Fibroblast of lung (primary cell): ENCODE results near the gene SLC26A6. TPM values are rescaled to one million over a fixed set of nuclear protein-coding genes. Genes with fewer than 3 reads are reported as not detected.
A peak's percentile ranks its signal among the peaks of the same experiment; 100 is the strongest.

Experiments used
- DNase-seq, 2 donors: peaks; one replicate each; pipeline versions ENCODE4 v3.0.0 to v3.0.0-alpha.2; 2010; ENCODE audit warnings: low read depth in 2 of 2
- H2AFZ ChIP-seq: 2 replicates; pipeline ENCODE4 v1.5.1; 2012; ENCODE audit warnings: low read length, control low read depth, inconsistent platforms
- H3K27ac ChIP-seq: 2 replicates; pipeline ENCODE4 v1.5.1; 2011; ENCODE audit warnings: low read length, control low read depth; ENCODE audit not compliant: insufficient read depth
- H3K27me3 ChIP-seq: 2 replicates; pipeline ENCODE4 v1.5.1; 2011; ENCODE audit warnings: mild to moderate bottlenecking, low read length; ENCODE audit not compliant: control insufficient read depth, insufficient read depth
- H3K36me3 ChIP-seq: 2 replicates; pipeline ENCODE4 v1.5.1; 2011; ENCODE audit warnings: low read length; ENCODE audit not compliant: control insufficient read depth, insufficient read depth
- H3K4me1 ChIP-seq: 2 replicates; pipeline ENCODE4 v1.5.1; 2011; ENCODE audit warnings: low read length; ENCODE audit not compliant: control insufficient read depth, insufficient read depth; ENCODE audit errors: extremely low read depth
- H3K4me2 ChIP-seq: 2 replicates; pipeline ENCODE4 v1.5.1; 2011; ENCODE audit warnings: low read length, control low read depth; ENCODE audit not compliant: insufficient read depth; ENCODE audit errors: extremely low read depth
- H3K4me3 ChIP-seq, 4 experiments: fragments of 200-600 bp in 1 of 4; sonication (generic) in 1 of 4; replicated peaks in 1 of 4; 2 replicates each; pipeline ENCODE4 v1.5.1; 2011 to 2016; ENCODE audit warnings: low read length in 4 of 4, low read depth in 3 of 4, mild to moderate bottlenecking in 3 of 4, control low read depth in 2 of 4, inconsistent platforms in 1 of 4, mixed read lengths in 1 of 4; ENCODE audit not compliant: insufficient read depth in 1 of 4; ENCODE audit errors: control extremely low read depth in 1 of 4
- H3K79me2 ChIP-seq: 2 replicates; pipeline ENCODE4 v1.5.1; 2012; ENCODE audit warnings: mild to moderate bottlenecking, low read length, inconsistent platforms; ENCODE audit not compliant: control insufficient read depth, insufficient read depth
- H3K9ac ChIP-seq: 2 replicates; pipeline ENCODE4 v1.5.1; 2011; ENCODE audit warnings: mild to moderate bottlenecking, low read length, control low read depth; ENCODE audit not compliant: insufficient read depth
- H3K9me3 ChIP-seq: 2 replicates; pipeline ENCODE4 v1.5.1; 2012; ENCODE audit warnings: low read depth, low read length; ENCODE audit not compliant: control insufficient read depth, insufficient read depth
- H4K20me1 ChIP-seq: 2 replicates; pipeline ENCODE4 v1.5.1; 2011; ENCODE audit warnings: low read length; ENCODE audit not compliant: control insufficient read depth, insufficient read depth; ENCODE audit errors: extremely low read depth
- CTCF ChIP-seq, 2 donors: IDR thresholded peaks in 1 of 2; conservative IDR thresholded peaks in 1 of 2; 1 replicate in 1 of 2; 2 replicates in 1 of 2; pipeline ENCODE4 v1.5.1; 2011 to 2012; ENCODE audit warnings: low read length in 2 of 2, control low read depth in 1 of 2, inconsistent platforms in 1 of 2, low read depth in 1 of 2, mild to moderate bottlenecking in 1 of 2
- EZH2 ChIP-seq: IDR thresholded peaks from 2 replicates; pipeline ENCODE4 v1.5.1; 2012; ENCODE audit warnings: low read length, control low read depth, mild to moderate bottlenecking; ENCODE audit errors: missing control alignments
- polyA plus RNA-seq, 2 donors: library from polyadenylated mRNA; depleted of rRNA in 1 of 2; stranded (reverse) in 1 of 2; unstranded in 1 of 2; fragments of >200 nt; gene quantifications; 2 replicates each; pipeline ENCODE4 v1.2.1, GENCODE V29; 2011 to 2012; ENCODE audit warnings: missing spikeins in 1 of 2
- total RNA-seq: library from RNA; depleted of rRNA; stranded (reverse); fragments of >200 nt; gene quantifications from 2 replicates; pipeline ENCODE4 v1.2.1, GENCODE V29; 2014

The SLC26A6 gene
- total and polyA plus RNA-seq, 2 donors (not counting 1 experiment from before 2014, with no cell fraction given), result 20.9 to 36.3 TPM

- Histone ChIP-seq H3K4me2 (no peak overlapping the region), H2AFZ (no peak overlapping the region), H3K4me3 (no peak overlapping the region), H3K36me3 (peaks cover 9% of the 10 kb centered on the region), H3K27me3 (no peaks in the 10 kb centered on the region), H3K79me2 (peaks cover 6% of the 10 kb centered on the region), H3K27ac (no peak overlapping the region), H3K9ac (no peak overlapping the region), H3K4me1 (peaks cover 6% of the 10 kb centered on the region), H4K20me1 (no peaks in the 10 kb centered on the region), H3K9me3 (no peaks in the 10 kb centered on the region)
- TF ChIP-seq CTCF (conservative IDR thresholded peaks at IDR 0.05 in 1 of 2, IDR thresholded peaks at IDR 0.05 in 1 of 2; ENCODE audit: low read depth in 1 of 2, low read length in 2 of 2) (no peak), EZH2 (no peak)
- DNase-seq, result no peak
Measured at GRCh38 chr3:48637305-48637704, 2.0 kb upstream of the SLC26A6 start.

- Histone ChIP-seq H3K4me3 (peak overlapping the region; percentile 57 to 90 (median 83)), H3K27ac (peak overlapping the region; percentile 77), H3K4me2 (peak overlapping the region; percentile 83), H3K36me3 (peaks cover 17% of the 10 kb centered on the region), H3K79me2 (peaks cover 6% of the 10 kb centered on the region), H3K27me3 (no peaks in the 10 kb centered on the region), H3K9ac (peak overlapping the region; percentile 62), H3K9me3 (no peaks in the 10 kb centered on the region), H4K20me1 (no peaks in the 10 kb centered on the region), H3K4me1 (peaks cover 6% of the 10 kb centered on the region), H2AFZ (peak overlapping the region; percentile 77)
- DNase-seq, result no peak
- TF ChIP-seq EZH2 (no peak), CTCF (conservative IDR thresholded peaks at IDR 0.05 in 1 of 2, IDR thresholded peaks at IDR 0.05 in 1 of 2; ENCODE audit: low read depth in 1 of 2, low read length in 2 of 2) (no peak)
Measured at GRCh38 chr3:48636149-48636655, 941 bp upstream of the SLC26A6 start.

GRCh38 chr3:48634661-48635221 lies 520 bp downstream of the SLC26A6 start:
- peaks cover 6% of the 10 kb centered on the region for H3K79me2 ChIP-seq
- no peaks in the 10 kb centered on the region for H3K9me3 ChIP-seq
- peak; percentile 57 to 63 for DNase-seq
- TF ChIP-seq CTCF (conservative IDR thresholded peaks at IDR 0.05 in 1 of 2, IDR thresholded peaks at IDR 0.05 in 1 of 2; ENCODE audit: low read depth in 1 of 2, low read length in 2 of 2) (no peak), EZH2 (no peak)
- H3K27ac ChIP-seq, result peak overlapping the region; percentile 77
- peak overlapping the region; percentile 91 for H3K4me2 ChIP-seq
- H3K27me3 ChIP-seq, result no peaks in the 10 kb centered on the region
- H3K36me3 ChIP-seq, result peaks cover 26% of the 10 kb centered on the region
- peak overlapping the region; percentile 79 to 94 (median 88) for H3K4me3 ChIP-seq
- peak overlapping the region; percentile 43 for H2AFZ ChIP-seq
- H4K20me1 ChIP-seq, result no peaks in the 10 kb centered on the region
- peaks cover 6% of the 10 kb centered on the region for H3K4me1 ChIP-seq
- peak overlapping the region; percentile 70 for H3K9ac ChIP-seq
